ENCODE data around the gene TMEM252. TPM values are rescaled to one million over a fixed set of nuclear protein-coding genes. Genes with fewer than 3 reads are reported as not detected.

The TMEM252 gene
- total RNA-seq, 2 experiments from 2014 or later, result not detected

- Histone ChIP-seq H3K4me3 (ENCODE audit: low read depth, low read length, poor library complexity, severe bottlenecking) (no peak overlapping the region), H2AFZ (ENCODE audit: low read length) (peak overlapping the region; percentile 60; the same call in 1 of the 2 replicates), H3K4me1 (ENCODE audit: insufficient read depth, low read length, poor library complexity, severe bottlenecking) (no peaks in the 10 kb centered on the region), H3K9me3 (ENCODE audit: low read length) (no peaks in the 10 kb centered on the region), H4K20me1 (ENCODE audit: insufficient read depth, low read length) (no peaks in the 10 kb centered on the region), H3K9me2 (ENCODE audit: insufficient read depth, low read length) (no peaks in the 10 kb centered on the region), H3K27ac (ENCODE audit: low read depth, low read length, poor library complexity, severe bottlenecking) (no peak overlapping the region), H3K79me2 (ENCODE audit: insufficient read depth, low read depth, low read length) (no peaks in the 10 kb centered on the region), H3K4me2 (ENCODE audit: low read length) (no peak overlapping the region), H3K36me3 (ENCODE audit: insufficient read depth, low read length) (no peaks in the 10 kb centered on the region)
- TF ChIP-seq EZH2phosphoT487 (IDR thresholded peaks at IDR 0.05; ENCODE audit: borderline replicate concordance, low read depth, low read length) (no peak), CTCF (conservative IDR thresholded peaks at IDR 0.05; ENCODE audit: low read length) (no peak)
- DNase-seq (ENCODE audit: low spot score), result peak; percentile 7
- intact Hi-C loops (cut with micrococcal nuclease; ENCODE audit: unreplicated experiment), result loop anchor here (5.0 to 10.0 kb wide), 2 partner anchors 51 to 89 kb away; no protein-coding TSS in a partner anchor
- no TSS peak for BruUV-seq (replicated peaks)
- ChIA-PET CTCF (ENCODE audit: unreplicated experiment) (no interaction called here), POLR2A (interaction anchor here (1.1 kb wide), 1 partner anchor 9 kb away, joined by 3 read pairs; no protein-coding TSS in a partner anchor)
Observed at GRCh38 chr9:68505681-68506409, 34.8 kb downstream of the TMEM252 start.

- ChIA-PET CTCF (ENCODE audit: unreplicated experiment) (no interaction called here), POLR2A (no interaction called here)
- TF ChIP-seq EZH2phosphoT487 (IDR thresholded peaks at IDR 0.05; ENCODE audit: borderline replicate concordance, low read depth, low read length) (no peak), CTCF (conservative IDR thresholded peaks at IDR 0.05; ENCODE audit: low read length) (no peak)
Observed at GRCh38 chr9:68502279-68502678, 38.4 kb downstream of the TMEM252 start.

More at GRCh38 chr9:68502279-68502678, 38.4 kb downstream of the TMEM252 start:
- no peaks in the 10 kb centered on the region for H3K9me3 ChIP-seq (ENCODE audit: low read length)
- H3K79me2 ChIP-seq (ENCODE audit: insufficient read depth, low read depth, low read length), result no peaks in the 10 kb centered on the region
- H4K20me1 ChIP-seq (ENCODE audit: insufficient read depth, low read length), result no peaks in the 10 kb centered on the region
- no peaks in the 10 kb centered on the region for H3K36me3 ChIP-seq (ENCODE audit: insufficient read depth, low read length)
- no TSS peak for BruUV-seq (replicated peaks)
- no peak overlapping the region for H3K27ac ChIP-seq (ENCODE audit: low read depth, low read length, poor library complexity, severe bottlenecking)
- H3K4me1 ChIP-seq (ENCODE audit: insufficient read depth, low read length, poor library complexity, severe bottlenecking), result no peaks in the 10 kb centered on the region
- no peaks in the 10 kb centered on the region for H3K9me2 ChIP-seq (ENCODE audit: insufficient read depth, low read length)
- H3K4me3 ChIP-seq (ENCODE audit: low read depth, low read length, poor library complexity, severe bottlenecking), result no peak overlapping the region
- intact Hi-C loops (cut with micrococcal nuclease; ENCODE audit: unreplicated experiment), result loop anchor here (10.0 kb wide), 1 partner anchor 47 kb away; no protein-coding TSS in a partner anchor
- no peak overlapping the region for H3K4me2 ChIP-seq (ENCODE audit: low read length)
- no peak overlapping the region for H2AFZ ChIP-seq (ENCODE audit: low read length)
- DNase-seq (ENCODE audit: low spot score), result no peak
